Embryonic facial prominence (tissue), 1 donor: ENCODE measurements around the gene SLC29A3.
"Not testable (repeated sequence)": the region's sequence is repeated elsewhere in the genome, so short reads cannot be mapped to it uniquely, and the experiment has no call there.

Experiments
- DNase-seq: peaks from one replicate; pipeline ENCODE4 v3.0.0-alpha.2; 2016; ENCODE audit errors: extremely low spot score

The SLC29A3 gene

DNA sequence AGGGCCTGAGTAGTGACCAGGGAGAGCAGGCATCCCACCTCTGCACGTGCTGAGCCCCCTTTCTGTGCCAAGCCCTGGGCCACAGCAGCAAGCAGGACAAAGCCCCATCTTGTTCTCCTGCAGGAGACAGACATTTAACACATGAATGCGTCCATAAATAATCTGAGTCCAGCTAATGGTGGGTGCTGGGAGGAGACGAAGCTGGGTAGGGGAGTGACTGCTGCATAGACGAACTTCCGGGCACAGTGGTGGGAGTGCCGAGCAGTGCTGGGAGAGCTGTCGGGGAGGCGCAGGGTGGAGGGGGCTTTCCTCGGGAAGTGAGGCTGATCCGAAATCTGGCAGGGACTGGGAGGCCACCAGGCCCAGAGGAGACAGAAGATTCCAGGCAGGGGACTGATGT lies 35.2 kb upstream of the SLC29A3 start:
- DNase-seq, result no peak

GRCh38 chr10:71284544-71285179 lies 34.4 kb upstream of the SLC29A3 start:
- DNase-seq, result no peak

DNA sequence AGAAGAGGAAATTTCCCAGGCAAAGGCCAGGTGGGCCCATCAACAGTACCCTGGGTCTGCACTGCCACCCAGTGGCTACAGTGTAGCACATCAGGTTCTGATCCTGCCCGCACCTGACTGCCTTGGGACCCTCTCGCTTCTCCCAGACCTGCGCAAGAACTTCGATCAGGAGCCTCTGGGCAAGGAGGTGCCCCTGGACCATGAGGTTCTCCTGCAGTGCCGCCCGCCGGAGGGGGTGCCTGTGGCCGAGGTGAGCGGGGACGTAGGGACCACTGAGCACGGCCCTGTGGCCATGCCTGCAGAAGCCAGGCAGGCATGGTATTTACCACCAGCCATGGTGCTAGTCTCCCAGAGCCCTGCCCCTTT lies 33.9 kb upstream of the SLC29A3 start:
- DNase-seq, result no peak

DNA sequence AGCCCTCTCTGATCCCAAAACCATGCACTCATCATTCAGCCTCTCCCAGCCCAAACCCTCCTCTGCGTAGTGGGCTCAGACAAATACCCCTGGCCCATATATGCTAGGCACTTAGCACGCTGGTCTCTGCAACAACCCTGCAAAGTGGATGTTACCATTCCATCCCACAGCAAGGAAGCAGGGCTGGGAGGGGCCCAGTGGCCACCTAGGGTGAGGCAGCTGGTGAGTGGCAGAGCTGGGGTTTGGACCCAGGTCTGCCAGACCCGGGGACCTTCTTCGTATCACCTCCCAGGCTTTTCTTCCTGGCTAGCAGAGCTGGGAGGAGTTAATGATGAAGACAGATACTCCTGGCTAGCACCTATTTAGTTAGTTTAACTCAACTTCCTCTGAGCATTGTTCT lies 33.1 kb upstream of the SLC29A3 start:
- no peak for DNase-seq

DNA sequence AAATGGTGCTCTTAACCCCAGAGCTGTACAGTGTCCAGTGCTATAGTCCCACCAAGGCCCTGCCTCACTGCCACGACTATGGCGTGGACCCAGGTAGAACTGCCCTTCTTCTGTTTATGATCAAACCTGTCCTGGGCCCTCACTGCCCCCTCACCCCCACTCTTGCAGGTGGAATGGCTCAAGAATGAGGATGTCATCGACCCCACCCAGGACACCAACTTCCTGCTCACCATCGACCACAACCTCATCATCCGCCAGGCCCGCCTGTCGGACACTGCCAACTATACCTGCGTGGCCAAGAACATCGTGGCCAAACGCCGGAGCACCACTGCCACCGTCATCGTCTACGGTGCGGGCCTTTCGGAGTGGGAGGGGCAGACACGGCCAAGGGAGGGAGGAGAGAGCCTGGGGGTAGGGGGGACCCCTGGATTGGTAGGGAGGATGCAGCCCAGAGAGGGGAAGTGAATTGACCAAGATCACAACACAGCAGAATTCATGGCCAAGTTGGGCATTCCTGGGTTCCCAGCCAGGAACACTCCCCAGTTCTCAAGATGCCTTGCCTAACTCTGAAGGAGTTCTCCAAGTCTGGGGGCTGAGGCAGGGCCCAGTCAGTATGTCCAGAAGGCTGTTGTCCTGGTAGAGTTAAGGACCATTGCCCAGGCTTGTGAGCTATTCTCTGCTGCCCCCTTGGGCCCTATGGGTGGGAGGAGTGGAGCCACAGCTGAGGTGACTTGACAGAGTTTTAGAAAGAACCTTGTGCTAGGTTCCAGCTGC lies 32.4 kb upstream of the SLC29A3 start:
- DNase-seq, result no peak

GRCh38 chr10:71287456-71287855 lies 31.6 kb upstream of the SLC29A3 start:
- DNase-seq, result no peak

DNA sequence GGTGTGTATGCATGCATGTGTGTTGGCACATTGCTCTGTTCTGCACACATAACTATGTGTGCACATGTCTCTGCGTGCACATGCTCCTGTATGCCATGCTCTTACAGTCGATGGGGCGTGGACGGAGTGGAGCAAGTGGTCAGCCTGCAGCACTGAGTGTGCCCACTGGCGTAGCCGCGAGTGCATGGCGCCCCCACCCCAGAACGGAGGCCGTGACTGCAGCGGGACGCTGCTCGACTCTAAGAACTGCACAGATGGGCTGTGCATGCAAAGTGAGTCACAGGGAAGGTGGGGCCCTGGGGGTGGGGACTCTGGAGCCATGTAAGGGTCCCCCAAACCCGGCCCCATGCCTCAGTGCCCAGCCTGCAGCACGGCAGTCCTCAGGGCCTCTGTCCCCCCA lies 30.6 kb upstream of the SLC29A3 start:
- no peak for DNase-seq

DNA sequence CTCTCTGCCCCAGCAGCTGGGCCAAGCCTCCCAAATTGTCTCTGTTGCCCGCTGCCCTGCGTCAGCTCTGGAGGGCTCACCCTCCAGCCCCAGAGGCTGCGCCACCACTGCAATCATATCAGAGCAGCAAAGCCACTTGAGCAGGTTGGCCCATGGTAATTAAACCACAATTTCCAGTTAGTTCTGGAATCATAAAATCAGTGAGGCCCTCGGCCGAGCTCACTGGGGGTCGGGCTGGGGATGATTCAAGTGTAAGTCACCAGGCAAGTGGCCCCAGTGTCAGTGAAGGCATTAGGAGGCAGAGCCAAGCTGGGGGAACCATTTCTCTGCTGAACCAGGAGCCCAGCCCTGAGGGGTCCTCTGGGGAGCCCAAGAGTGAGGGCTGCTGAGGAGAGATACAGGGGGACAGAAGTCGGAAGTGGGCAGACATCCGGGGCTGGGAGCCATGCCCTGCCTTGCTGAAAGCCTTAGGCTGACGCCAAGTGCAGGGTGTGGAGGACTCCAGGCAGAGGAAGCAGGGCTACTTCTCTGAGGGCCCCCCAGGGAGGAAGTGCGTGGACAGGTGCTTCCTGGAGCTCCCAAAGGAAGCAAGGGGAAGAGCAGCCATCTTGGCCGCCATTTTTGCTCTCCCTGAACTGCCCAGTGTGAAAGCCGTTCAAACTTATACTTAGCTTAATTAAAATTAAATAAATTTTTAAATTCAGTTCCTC lies 29.5 kb upstream of the SLC29A3 start:
- no peak for DNase-seq

GRCh38 chr10:71290331-71290730 lies 28.7 kb upstream of the SLC29A3 start:
- no peak for DNase-seq

DNA sequence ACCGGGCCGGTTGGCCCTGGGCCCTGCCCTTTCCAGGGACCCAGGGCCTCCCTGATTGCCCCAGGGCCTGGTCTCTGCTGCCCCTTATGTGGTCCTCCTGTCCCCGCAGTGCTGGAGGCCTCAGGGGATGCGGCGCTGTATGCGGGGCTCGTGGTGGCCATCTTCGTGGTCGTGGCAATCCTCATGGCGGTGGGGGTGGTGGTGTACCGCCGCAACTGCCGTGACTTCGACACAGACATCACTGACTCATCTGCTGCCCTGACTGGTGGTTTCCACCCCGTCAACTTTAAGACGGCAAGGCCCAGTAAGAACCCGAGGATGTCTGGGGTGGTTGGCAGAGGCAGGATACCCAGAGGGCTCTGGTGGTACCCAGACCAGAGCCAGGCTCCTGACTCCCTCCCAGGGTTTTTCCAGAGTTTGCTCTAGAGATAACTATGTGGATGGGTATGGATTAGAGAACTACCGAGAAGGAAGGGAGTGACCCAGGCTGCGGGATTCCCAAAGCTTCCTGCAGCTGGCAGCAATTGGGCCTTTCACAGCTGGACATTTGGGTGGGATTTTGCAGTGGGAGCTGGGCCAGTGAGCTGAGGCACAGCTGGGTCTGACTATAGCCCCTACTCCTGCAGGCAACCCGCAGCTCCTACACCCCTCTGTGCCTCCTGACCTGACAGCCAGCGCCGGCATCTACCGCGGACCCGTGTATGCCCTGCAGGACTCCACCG lies 28.1 kb upstream of the SLC29A3 start:
- no peak for DNase-seq

DNA sequence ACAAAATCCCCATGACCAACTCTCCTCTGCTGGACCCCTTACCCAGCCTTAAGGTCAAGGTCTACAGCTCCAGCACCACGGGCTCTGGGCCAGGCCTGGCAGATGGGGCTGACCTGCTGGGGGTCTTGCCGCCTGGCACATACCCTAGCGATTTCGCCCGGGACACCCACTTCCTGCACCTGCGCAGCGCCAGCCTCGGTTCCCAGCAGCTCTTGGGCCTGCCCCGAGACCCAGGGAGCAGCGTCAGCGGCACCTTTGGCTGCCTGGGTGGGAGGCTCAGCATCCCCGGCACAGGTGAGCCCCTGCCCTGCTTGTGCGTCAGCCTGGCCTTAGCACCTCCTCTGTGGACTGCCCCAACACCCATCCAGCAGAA lies 27.5 kb upstream of the SLC29A3 start:
- DNase-seq, result no peak

DNA sequence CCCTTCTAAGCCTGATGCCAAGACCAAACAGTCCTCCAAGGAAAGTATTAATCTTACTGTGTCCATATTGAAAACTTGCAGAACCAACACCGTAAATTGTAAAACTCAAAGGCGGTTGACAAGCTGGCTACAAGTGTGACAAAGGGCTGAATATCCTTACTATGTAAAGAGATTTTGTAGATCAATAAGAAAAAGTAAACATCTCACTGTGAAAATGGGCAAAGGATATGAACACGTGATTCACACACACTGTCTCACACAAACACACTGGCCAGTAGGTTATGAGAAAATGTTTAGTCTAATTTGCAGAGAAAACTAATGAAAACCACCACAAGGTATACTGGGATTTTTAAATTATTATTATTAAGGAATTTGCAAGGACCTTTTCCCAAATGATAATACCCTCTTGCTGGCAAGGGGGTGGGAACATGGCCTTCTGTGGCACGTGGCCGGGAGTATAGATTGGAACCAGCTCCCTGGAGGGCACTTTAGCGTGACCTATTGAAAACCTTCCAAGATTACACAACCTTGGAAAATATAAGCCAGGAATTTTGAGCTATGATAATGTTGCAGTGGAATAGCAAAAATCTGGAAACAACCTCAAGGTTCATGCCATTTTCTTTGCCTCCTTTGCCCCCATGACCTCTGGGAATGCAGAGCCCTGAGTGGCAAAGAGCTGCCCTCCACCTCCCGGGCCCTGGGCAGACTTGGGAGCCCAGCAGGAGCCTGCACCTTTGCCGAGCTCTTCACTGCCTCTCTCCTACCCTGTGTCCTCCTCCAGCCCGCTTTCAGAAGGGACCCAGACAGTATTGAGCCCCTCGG lies 26.2 kb upstream of the SLC29A3 start:
- no peak for DNase-seq

- DNase-seq, result no peak
Observed at GRCh38 chr10:71293446-71294084, 25.5 kb upstream of the SLC29A3 start.

DNA sequence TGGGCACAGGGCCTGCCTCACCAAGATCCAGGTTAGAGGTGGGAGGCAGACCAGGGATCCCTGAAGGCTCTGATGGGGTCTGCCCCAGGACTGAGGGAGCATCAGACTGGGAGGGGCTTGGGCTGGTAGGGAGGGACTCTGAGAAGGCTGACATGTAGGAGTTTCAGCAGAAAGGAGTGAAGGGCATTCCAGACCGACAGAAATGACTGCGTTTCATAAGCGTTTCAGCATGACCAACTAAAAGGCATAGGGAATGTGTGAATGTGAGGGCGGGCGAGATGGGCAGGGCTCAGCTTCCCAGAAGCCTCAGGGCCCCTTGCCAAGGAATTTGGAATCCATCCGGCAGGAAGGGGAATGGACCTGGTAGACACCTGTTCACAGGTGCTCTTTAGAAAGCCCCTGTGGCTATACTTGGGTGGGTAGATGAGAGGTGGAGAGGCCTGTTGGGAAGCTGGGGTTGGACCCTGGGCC lies 24.9 kb upstream of the SLC29A3 start:
- DNase-seq, result no peak

DNA sequence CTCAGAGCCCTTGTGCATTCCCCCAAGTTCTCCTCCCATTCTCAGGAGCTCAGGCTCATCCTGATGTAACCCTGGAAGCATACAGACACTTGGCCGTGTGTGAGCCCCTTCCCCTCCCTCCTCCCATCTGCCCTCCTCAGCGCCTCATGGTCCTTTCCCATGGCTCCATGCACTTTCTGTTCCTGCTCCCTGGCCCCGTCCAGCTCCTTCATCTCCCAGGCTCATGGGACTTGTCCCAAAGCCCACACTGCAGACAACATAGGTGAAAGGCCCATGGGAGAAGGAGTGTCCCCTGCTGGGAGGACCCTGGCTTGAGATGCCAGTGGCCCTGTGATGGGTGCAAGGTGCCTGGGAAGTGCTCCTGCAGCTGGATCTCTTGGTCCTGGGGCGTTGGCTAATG lies 24.2 kb upstream of the SLC29A3 start:
- DNase-seq, result no peak

GRCh38 chr10:71295641-71296040 lies 23.4 kb upstream of the SLC29A3 start:
- no peak for DNase-seq

DNA sequence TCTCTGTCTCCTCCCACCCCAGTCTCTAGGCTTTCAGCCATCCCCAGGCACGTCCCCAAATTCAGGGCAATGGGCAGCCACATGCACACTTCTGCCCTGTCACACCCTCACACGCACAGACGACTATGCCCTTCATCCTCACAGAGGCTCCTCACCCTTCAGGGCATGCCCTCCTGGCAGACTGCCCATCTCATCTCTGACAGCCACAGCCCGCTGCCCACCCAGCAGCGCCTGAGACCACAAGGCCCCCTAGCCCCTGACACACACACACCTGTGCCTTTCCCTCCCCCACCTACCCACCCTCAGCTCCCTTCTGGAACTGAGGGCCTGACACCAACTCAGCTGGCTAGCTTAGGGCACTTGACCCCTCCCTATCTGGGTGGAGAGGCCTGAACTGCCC lies 23.0 kb upstream of the SLC29A3 start:
- no peak for DNase-seq

GRCh38 chr10:71296811-71297210 lies 22.2 kb upstream of the SLC29A3 start:
- not testable (repeated sequence) for DNase-seq

GRCh38 chr10:71297343-71297742 lies 21.7 kb upstream of the SLC29A3 start:
- no peak for DNase-seq

GRCh38 chr10:71299071-71299785 lies 19.8 kb upstream of the SLC29A3 start:
- DNase-seq, result no peak
